Left hindlimb (tissue), 1 donor: ENCODE measurements around the gene ZNF526.
A peak's percentile ranks its signal among the peaks of the same experiment; 100 is the strongest.

Source experiments
- DNase-seq: peaks from one replicate; pipeline ENCODE4 v3.0.0-alpha.2; 2018

Gene ZNF526

GRCh38 chr19:42268142-42268703 lies 48.1 kb downstream of the ZNF526 start:
- DNase-seq, result peak; percentile 100

- DNase-seq, result peak; percentile 100
Measured at GRCh38 chr19:42268704-42269477, 48.8 kb downstream of the ZNF526 start, which contains the start of gene CIC. Gene CIC, plus strand, starts transcription at chr19:42269252. Its CDS starts 2,532 bp downstream, at chr19:42271784.

- peak; percentile 34 for DNase-seq
Measured at GRCh38 chr19:42269478-42270345, 49.6 kb downstream of the ZNF526 start.

GRCh38 chr19:42270346-42271044 lies 50.4 kb downstream of the ZNF526 start:
- peak; percentile 55 for DNase-seq

- no peak for DNase-seq
Measured at GRCh38 chr19:42271045-42271419, 50.9 kb downstream of the ZNF526 start.

GRCh38 chr19:42271861-42272534 lies 51.9 kb downstream of the ZNF526 start:
- DNase-seq, result peak; percentile 23

GRCh38 chr19:42272535-42272897 lies 52.4 kb downstream of the ZNF526 start:
- no peak for DNase-seq

GRCh38 chr19:42272989-42273406 lies 52.9 kb downstream of the ZNF526 start:
- no peak for DNase-seq

GRCh38 chr19:42273407-42274064 lies 53.4 kb downstream of the ZNF526 start:
- DNase-seq, result peak; percentile 31

GRCh38 chr19:42274065-42274682 lies 54.1 kb downstream of the ZNF526 start:
- DNase-seq, result peak; percentile 24

- DNase-seq, result peak; percentile 22
Measured at GRCh38 chr19:42275103-42275502, 55.0 kb downstream of the ZNF526 start.

GRCh38 chr19:42275517-42275916 lies 55.4 kb downstream of the ZNF526 start:
- no peak for DNase-seq

- peak; percentile 27 for DNase-seq
Measured at GRCh38 chr19:42276284-42276683, 56.2 kb downstream of the ZNF526 start.

- no peak for DNase-seq
Measured at GRCh38 chr19:42276821-42277220, 56.7 kb downstream of the ZNF526 start.
